WTC11 (cell line): ENCODE measurements around the gene RAB3D. TPM values are rescaled to one million over a fixed set of nuclear protein-coding genes. Genes with fewer than 3 reads are reported as not detected.

Experiments used
- ATAC-seq: fragments of 200-7000 bp; cut with Tn5 transposase; 2 replicates; pipeline ENCODE4 v1.10.0; 2021; ENCODE audit warnings: mild to moderate bottlenecking, moderate library complexity
- CTCF ChIA-PET: fragments of 300-600 bp; sonication (Branson Sonifier 250); formaldehyde crosslinking; loops from one replicate; lab custom pipeline; 2021; ENCODE audit warnings: antibody characterized with exemption; lab: Charles Lee
- POLR2A ChIA-PET: fragments of 350-600 bp; sonication (Branson Sonifier 250); formaldehyde crosslinking; loops from one replicate; lab custom pipeline; 2021; ENCODE audit warnings: antibody characterized with exemption; lab: Charles Lee
- DNase-seq: peaks from one replicate; pipeline ENCODE4 v3.0.0; 2021; ENCODE audit warnings: low spot score
- H3K27ac Mint-ChIP-seq: 2 replicates; pipeline ENCODE4 v1.8.0; 2021; ENCODE audit warnings: mixed read lengths
- H3K27me3 Mint-ChIP-seq: 2 replicates; pipeline ENCODE4 v1.8.0; 2021; ENCODE audit warnings: low read depth, mild to moderate bottlenecking, moderate library complexity, mixed read lengths
- H3K36me3 Mint-ChIP-seq: 2 replicates; pipeline ENCODE4 v1.8.0; 2021; ENCODE audit warnings: mixed read lengths
- H3K4me1 Mint-ChIP-seq: 2 replicates; pipeline ENCODE4 v1.8.0; 2022; ENCODE audit warnings: mixed read lengths
- H3K4me3 Mint-ChIP-seq: 2 replicates; pipeline ENCODE4 v1.8.0; 2021; ENCODE audit warnings: mild to moderate bottlenecking, moderate library complexity, mixed read lengths
- H3K9me3 Mint-ChIP-seq: 2 replicates; pipeline ENCODE4 v1.8.0; 2021; ENCODE audit warnings: mixed read lengths
- ATF1 ChIP-seq: sonication (generic); formaldehyde crosslinking; IDR thresholded peaks from 2 replicates; pipeline ENCODE4 v1.8.1; 2023; ENCODE audit warnings: mild to moderate bottlenecking, moderate library complexity, missing genetic modification reagents
- FOXJ3 ChIP-seq: sonication (generic); formaldehyde crosslinking; IDR thresholded peaks from 2 replicates; pipeline ENCODE4 v1.9.0; 2021; ENCODE audit warnings: missing genetic modification reagents, mild to moderate bottlenecking, borderline replicate concordance
- GRHL2 ChIP-seq: fragments of 250-450 bp; sonication (Bioruptor Pico); IDR thresholded peaks from 2 replicates; pipeline ENCODE4 v1.8.0; 2022; ENCODE audit warnings: mild to moderate bottlenecking, moderate library complexity; ENCODE audit not compliant: insufficient replicate concordance, severe bottlenecking
- HMGA2 ChIP-seq: fragments of 250-450 bp; sonication (Bioruptor Pico); IDR thresholded peaks from 2 replicates; pipeline ENCODE4 v1.4.0; 2021; ENCODE audit warnings: mild to moderate bottlenecking, moderate library complexity
- IRF2 ChIP-seq: sonication (generic); formaldehyde crosslinking; IDR thresholded peaks from 2 replicates; pipeline ENCODE4 v1.8.0; 2022; ENCODE audit warnings: low read depth, missing genetic modification reagents, borderline replicate concordance
- JAZF1 ChIP-seq: fragments of 250-450 bp; sonication (Bioruptor Pico); IDR thresholded peaks from 2 replicates; pipeline ENCODE4 v1.9.0; 2021; ENCODE audit warnings: moderate library complexity, mild to moderate bottlenecking, inconsistent platforms
- KAT7 ChIP-seq: sonication (generic); formaldehyde crosslinking; IDR thresholded peaks from 2 replicates; pipeline ENCODE4 v1.8.1; 2023; ENCODE audit warnings: missing genetic modification reagents, mild to moderate bottlenecking, borderline replicate concordance
- MXD4 ChIP-seq: fragments of 250-450 bp; sonication (Bioruptor Pico); IDR thresholded peaks from 2 replicates; pipeline ENCODE4 v1.8.0; 2021; ENCODE audit warnings: mild to moderate bottlenecking, moderate library complexity, borderline replicate concordance
- MYBL2 ChIP-seq: sonication (generic); formaldehyde crosslinking; IDR thresholded peaks from 2 replicates; pipeline ENCODE4 v1.8.1; 2023; ENCODE audit warnings: mild to moderate bottlenecking, moderate library complexity, missing genetic modification reagents
- NFE2L1 ChIP-seq: sonication (generic); formaldehyde crosslinking; IDR thresholded peaks from 2 replicates; pipeline ENCODE4 v1.8.1; 2023; ENCODE audit warnings: missing genetic modification reagents
- NFYB ChIP-seq: sonication (generic); formaldehyde crosslinking; conservative IDR thresholded peaks from 2 replicates; pipeline ENCODE4 v1.8.0; 2022; ENCODE audit warnings: low read depth, missing genetic modification reagents
- SP1 ChIP-seq: sonication (generic); formaldehyde crosslinking; conservative IDR thresholded peaks from 2 replicates; pipeline ENCODE4 v1.8.1; 2022; ENCODE audit warnings: missing genetic modification reagents
- TEAD4 ChIP-seq: sonication (generic); formaldehyde crosslinking; IDR thresholded peaks from 2 replicates; pipeline ENCODE4 v1.8.0; 2022; ENCODE audit warnings: mild to moderate bottlenecking, missing genetic modification reagents
- total RNA-seq: library from RNA; stranded (reverse); gene quantifications from 3 replicates; pipeline ENCODE4 v1.2.3, GENCODE V29; 2021
- TF ChIP-seq, protein P1 (sequence below): sonication (generic); formaldehyde crosslinking; IDR thresholded peaks from 2 replicates; pipeline ENCODE4 v1.8.0; 2022; ENCODE audit warnings: mild to moderate bottlenecking, missing genetic modification reagents
- TF ChIP-seq, protein P2 (sequence below): sonication (generic); formaldehyde crosslinking; IDR thresholded peaks from 2 replicates; pipeline ENCODE4 v1.8.1; 2023; ENCODE audit warnings: mild to moderate bottlenecking, missing genetic modification reagents, moderate library complexity
- TF ChIP-seq, protein P3 (sequence below): sonication (generic); formaldehyde crosslinking; IDR thresholded peaks from 2 replicates; pipeline ENCODE4 v1.8.0; 2022; ENCODE audit warnings: missing genetic modification reagents
- TF ChIP-seq, protein P4 (sequence below): sonication (generic); formaldehyde crosslinking; IDR thresholded peaks from 2 replicates; pipeline ENCODE4 v1.8.1; 2023; ENCODE audit warnings: mild to moderate bottlenecking, missing genetic modification reagents
- TF ChIP-seq, protein P5 (sequence below): sonication (generic); formaldehyde crosslinking; conservative IDR thresholded peaks from 2 replicates; pipeline ENCODE4 v1.8.1; 2023; ENCODE audit warnings: mild to moderate bottlenecking, low read depth, missing genetic modification reagents, moderate library complexity
- TF ChIP-seq, protein P6 (sequence below): fragments of 200-600 bp; IDR thresholded peaks from 2 replicates; pipeline ENCODE4 v1.8.0; 2022; ENCODE audit warnings: antibody characterized with exemption
- TF ChIP-seq, protein P7 (sequence below): sonication (generic); formaldehyde crosslinking; IDR thresholded peaks from 2 replicates; pipeline ENCODE4 v1.8.1; 2022; ENCODE audit warnings: low read depth, missing genetic modification reagents, borderline replicate concordance

RAB3D gene
- total RNA-seq, 1 experiment from 2014 or later, result 18.9 TPM

DNA sequence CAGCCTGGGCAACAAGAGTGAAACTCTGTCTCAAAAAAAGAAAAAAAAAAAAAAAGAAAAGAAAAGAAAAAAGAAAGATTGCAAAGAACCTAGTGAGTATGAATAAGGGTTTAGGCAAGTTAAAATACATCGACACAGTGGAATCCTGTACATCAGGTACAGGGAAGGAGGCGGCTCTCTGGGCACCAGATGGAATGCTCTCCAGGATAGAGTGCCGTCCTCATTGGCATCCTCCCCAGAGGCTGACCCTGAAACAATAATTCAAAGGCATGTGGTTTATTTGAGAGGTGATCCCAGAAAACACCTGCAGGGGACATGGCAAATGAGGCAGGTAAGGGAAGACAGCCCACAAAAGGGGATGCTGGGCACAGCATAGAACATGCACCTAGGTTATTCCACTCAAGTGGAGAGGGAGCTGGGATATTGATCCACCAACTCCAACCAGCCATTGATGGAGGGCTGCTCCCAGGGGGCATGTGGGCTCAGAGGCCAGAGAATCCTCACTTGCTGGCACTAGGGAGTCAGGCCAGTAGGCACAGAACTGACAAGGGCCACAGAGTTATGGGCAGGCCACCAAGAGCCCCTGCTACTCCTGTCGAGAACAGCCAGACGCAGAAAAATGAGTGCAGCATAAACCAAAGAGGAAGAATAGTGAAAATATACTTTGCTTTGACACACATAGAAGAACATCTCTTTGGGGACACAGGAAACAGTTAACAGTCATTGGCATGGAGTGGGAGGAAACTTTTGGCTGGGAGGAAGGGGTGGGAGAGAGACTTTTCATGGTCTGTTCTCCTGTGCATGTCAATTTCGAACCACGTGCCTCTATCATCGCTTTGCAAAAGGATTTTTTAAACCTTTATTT is 39.3 kb downstream of the RAB3D start (continued):
- TF ChIP-seq FOXJ3 (CRISPR knock-in tag) (no peak), SP1 (CRISPR knock-in tag) (no peak), TEAD4 (no peak), IRF2 (CRISPR knock-in tag) (no peak)
- TF ChIP-seq, protein P1, sequence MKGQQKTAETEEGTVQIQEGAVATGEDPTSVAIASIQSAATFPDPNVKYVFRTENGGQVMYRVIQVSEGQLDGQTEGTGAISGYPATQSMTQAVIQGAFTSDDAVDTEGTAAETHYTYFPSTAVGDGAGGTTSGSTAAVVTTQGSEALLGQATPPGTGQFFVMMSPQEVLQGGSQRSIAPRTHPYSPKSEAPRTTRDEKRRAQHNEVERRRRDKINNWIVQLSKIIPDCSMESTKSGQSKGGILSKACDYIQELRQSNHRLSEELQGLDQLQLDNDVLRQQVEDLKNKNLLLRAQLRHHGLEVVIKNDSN (CRISPR knock-in tag), result no peak
- TF ChIP-seq, protein P2, sequence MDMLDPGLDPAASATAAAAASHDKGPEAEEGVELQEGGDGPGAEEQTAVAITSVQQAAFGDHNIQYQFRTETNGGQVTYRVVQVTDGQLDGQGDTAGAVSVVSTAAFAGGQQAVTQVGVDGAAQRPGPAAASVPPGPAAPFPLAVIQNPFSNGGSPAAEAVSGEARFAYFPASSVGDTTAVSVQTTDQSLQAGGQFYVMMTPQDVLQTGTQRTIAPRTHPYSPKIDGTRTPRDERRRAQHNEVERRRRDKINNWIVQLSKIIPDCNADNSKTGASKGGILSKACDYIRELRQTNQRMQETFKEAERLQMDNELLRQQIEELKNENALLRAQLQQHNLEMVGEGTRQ (CRISPR knock-in tag), result no peak
- TF ChIP-seq, protein P3, sequence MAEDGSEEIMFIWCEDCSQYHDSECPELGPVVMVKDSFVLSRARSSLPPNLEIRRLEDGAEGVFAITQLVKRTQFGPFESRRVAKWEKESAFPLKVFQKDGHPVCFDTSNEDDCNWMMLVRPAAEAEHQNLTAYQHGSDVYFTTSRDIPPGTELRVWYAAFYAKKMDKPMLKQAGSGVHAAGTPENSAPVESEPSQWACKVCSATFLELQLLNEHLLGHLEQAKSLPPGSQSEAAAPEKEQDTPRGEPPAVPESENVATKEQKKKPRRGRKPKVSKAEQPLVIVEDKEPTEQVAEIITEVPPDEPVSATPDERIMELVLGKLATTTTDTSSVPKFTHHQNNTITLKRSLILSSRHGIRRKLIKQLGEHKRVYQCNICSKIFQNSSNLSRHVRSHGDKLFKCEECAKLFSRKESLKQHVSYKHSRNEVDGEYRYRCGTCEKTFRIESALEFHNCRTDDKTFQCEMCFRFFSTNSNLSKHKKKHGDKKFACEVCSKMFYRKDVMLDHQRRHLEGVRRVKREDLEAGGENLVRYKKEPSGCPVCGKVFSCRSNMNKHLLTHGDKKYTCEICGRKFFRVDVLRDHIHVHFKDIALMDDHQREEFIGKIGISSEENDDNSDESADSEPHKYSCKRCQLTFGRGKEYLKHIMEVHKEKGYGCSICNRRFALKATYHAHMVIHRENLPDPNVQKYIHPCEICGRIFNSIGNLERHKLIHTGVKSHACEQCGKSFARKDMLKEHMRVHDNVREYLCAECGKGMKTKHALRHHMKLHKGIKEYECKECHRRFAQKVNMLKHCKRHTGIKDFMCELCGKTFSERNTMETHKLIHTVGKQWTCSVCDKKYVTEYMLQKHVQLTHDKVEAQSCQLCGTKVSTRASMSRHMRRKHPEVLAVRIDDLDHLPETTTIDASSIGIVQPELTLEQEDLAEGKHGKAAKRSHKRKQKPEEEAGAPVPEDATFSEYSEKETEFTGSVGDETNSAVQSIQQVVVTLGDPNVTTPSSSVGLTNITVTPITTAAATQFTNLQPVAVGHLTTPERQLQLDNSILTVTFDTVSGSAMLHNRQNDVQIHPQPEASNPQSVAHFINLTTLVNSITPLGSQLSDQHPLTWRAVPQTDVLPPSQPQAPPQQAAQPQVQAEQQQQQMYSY, result no peak

DNA sequence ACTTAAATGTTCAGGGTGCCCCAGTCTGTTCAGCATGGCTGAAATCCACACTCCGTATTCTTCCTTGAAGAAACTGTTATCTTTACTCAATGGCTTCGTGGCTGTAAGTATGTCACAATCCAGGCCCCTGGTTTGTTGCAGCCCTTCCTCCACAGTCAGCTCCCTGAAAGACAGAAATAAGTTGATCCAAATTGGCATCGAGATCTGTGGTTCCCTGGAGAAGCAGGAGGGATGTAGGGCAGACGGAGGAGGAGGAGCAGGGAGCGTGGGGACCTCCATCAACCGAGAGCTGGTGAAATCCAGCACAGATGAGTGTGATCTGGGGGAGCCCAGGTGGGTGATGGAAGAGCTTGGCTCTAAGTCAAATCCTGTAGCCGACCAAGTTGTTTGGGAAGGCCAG is 43.2 kb downstream of the RAB3D start:
- H3K9me3 Mint-ChIP-seq, result no peaks in the 10 kb centered on the region
- no peak for TF ChIP-seq GRHL2 (CRISPR knock-in tag)
- TF ChIP-seq MYBL2 (CRISPR knock-in tag), result no peak
- no peak for TF ChIP-seq NFE2L1
- TF ChIP-seq, protein P4, sequence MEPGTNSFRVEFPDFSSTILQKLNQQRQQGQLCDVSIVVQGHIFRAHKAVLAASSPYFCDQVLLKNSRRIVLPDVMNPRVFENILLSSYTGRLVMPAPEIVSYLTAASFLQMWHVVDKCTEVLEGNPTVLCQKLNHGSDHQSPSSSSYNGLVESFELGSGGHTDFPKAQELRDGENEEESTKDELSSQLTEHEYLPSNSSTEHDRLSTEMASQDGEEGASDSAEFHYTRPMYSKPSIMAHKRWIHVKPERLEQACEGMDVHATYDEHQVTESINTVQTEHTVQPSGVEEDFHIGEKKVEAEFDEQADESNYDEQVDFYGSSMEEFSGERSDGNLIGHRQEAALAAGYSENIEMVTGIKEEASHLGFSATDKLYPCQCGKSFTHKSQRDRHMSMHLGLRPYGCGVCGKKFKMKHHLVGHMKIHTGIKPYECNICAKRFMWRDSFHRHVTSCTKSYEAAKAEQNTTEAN (CRISPR knock-in tag), result no peak
- TF ChIP-seq, protein P1 (CRISPR knock-in tag), result no peak
- no peak for TF ChIP-seq KAT7
- TF ChIP-seq ATF1 (CRISPR knock-in tag), result no peak
- TF ChIP-seq, protein P5, sequence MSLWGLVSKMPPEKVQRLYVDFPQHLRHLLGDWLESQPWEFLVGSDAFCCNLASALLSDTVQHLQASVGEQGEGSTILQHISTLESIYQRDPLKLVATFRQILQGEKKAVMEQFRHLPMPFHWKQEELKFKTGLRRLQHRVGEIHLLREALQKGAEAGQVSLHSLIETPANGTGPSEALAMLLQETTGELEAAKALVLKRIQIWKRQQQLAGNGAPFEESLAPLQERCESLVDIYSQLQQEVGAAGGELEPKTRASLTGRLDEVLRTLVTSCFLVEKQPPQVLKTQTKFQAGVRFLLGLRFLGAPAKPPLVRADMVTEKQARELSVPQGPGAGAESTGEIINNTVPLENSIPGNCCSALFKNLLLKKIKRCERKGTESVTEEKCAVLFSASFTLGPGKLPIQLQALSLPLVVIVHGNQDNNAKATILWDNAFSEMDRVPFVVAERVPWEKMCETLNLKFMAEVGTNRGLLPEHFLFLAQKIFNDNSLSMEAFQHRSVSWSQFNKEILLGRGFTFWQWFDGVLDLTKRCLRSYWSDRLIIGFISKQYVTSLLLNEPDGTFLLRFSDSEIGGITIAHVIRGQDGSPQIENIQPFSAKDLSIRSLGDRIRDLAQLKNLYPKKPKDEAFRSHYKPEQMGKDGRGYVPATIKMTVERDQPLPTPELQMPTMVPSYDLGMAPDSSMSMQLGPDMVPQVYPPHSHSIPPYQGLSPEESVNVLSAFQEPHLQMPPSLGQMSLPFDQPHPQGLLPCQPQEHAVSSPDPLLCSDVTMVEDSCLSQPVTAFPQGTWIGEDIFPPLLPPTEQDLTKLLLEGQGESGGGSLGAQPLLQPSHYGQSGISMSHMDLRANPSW (CRISPR knock-in tag), result no peak
- TF ChIP-seq JAZF1 (CRISPR knock-in tag), result no peak
- TF ChIP-seq, protein P6, sequence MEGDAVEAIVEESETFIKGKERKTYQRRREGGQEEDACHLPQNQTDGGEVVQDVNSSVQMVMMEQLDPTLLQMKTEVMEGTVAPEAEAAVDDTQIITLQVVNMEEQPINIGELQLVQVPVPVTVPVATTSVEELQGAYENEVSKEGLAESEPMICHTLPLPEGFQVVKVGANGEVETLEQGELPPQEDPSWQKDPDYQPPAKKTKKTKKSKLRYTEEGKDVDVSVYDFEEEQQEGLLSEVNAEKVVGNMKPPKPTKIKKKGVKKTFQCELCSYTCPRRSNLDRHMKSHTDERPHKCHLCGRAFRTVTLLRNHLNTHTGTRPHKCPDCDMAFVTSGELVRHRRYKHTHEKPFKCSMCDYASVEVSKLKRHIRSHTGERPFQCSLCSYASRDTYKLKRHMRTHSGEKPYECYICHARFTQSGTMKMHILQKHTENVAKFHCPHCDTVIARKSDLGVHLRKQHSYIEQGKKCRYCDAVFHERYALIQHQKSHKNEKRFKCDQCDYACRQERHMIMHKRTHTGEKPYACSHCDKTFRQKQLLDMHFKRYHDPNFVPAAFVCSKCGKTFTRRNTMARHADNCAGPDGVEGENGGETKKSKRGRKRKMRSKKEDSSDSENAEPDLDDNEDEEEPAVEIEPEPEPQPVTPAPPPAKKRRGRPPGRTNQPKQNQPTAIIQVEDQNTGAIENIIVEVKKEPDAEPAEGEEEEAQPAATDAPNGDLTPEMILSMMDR, result no peak
- no peak for TF ChIP-seq MXD4 (CRISPR knock-in tag)
- TF ChIP-seq NFYB (CRISPR knock-in tag), result no peak
- TF ChIP-seq, protein P7, sequence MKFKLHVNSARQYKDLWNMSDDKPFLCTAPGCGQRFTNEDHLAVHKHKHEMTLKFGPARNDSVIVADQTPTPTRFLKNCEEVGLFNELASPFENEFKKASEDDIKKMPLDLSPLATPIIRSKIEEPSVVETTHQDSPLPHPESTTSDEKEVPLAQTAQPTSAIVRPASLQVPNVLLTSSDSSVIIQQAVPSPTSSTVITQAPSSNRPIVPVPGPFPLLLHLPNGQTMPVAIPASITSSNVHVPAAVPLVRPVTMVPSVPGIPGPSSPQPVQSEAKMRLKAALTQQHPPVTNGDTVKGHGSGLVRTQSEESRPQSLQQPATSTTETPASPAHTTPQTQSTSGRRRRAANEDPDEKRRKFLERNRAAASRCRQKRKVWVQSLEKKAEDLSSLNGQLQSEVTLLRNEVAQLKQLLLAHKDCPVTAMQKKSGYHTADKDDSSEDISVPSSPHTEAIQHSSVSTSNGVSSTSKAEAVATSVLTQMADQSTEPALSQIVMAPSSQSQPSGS, result no peak
- TF ChIP-seq HMGA2, result no peak

More for the DNA sequence above, 43.2 kb downstream of the RAB3D start:
- CTCF ChIA-PET, result interaction anchor here (1.0 to 3.1 kb wide), 9 partner anchors 11 to 186 kb away, joined by 3 to 35 read pairs (median 3); partner anchors contain the start of gene EPOR
- ATAC-seq, result no peak
- POLR2A ChIA-PET, result no interaction called here
- Mint-ChIP-seq H3K4me1 (peaks cover 12% of the 10 kb centered on the region), H3K27me3 (no peaks in the 10 kb centered on the region; the same call in 1 of the 2 replicates), H3K36me3 (no peaks in the 10 kb centered on the region), H3K27ac (no peak overlapping the region), H3K4me3 (no peak overlapping the region)
- DNase-seq, result no peak
